Stimulated activated CD4-positive, alpha-beta T cell treated with anti-CD3 and anti-CD28 coated beads, Interleukin-2, amount 100 ng/mL, for 48 hours (primary cell): ENCODE results near the gene UBXN2A.
"Not testable (repeated sequence)": the region's sequence is repeated elsewhere in the genome, so short reads cannot be mapped to it uniquely, and the experiment has no call there.

ENCODE experiments used
- DNase-seq, 2 donors: peaks; one replicate each; pipeline ENCODE4 v3.0.0-alpha.2; 2020

Gene UBXN2A

GRCh38 chr2:23943666-23944065 is 3.4 kb downstream of the UBXN2A start:
- no peak for DNase-seq

DNA sequence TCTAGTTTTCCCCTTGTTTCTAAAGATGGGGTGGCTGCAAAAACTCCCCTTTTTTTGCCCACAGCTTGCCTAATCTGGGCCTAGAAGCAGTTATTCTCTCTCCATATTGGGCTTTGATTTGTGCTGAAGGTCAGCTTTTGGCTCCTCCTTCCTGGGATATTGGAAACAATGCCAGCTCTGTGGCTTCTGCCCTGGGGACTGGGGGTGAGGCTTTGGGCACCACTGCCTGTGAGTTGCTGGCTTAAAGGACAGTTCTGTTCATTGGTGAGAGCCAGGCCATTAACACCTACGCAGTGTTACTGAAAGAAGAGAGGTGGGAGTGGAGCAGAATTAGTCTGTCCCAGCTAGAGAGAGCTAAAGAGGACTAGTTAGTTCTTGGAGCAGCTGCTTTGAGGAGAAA is 4.3 kb downstream of the UBXN2A start:
- DNase-seq: no peak

GRCh38 chr2:23944976-23945375 is 4.7 kb downstream of the UBXN2A start:
- no peak for DNase-seq

- no peak for DNase-seq
Measured at GRCh38 chr2:23947350-23947749, 7.1 kb downstream of the UBXN2A start.

- DNase-seq: not testable (repeated sequence)
Measured at GRCh38 chr2:23952558-23952957, 12.3 kb downstream of the UBXN2A start.

DNA sequence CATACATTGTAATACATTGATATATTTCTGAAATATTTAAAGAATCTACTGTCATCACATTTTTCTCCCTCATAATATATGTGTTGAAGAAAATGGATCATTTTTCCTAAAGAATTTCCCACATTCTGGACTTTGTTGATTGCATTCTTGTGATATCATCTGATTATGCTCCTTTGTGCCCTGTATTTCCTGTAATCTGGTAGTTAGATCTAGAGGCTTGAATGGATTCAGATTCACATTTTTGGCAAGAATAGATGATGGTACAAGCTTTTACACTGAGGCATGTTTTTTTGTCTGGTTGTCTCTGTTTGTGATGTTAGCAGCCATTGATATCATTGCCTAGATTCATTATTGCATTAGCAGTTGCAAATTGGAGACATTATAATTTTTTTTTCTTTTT is 13.4 kb downstream of the UBXN2A start:
- no peak for DNase-seq

DNA sequence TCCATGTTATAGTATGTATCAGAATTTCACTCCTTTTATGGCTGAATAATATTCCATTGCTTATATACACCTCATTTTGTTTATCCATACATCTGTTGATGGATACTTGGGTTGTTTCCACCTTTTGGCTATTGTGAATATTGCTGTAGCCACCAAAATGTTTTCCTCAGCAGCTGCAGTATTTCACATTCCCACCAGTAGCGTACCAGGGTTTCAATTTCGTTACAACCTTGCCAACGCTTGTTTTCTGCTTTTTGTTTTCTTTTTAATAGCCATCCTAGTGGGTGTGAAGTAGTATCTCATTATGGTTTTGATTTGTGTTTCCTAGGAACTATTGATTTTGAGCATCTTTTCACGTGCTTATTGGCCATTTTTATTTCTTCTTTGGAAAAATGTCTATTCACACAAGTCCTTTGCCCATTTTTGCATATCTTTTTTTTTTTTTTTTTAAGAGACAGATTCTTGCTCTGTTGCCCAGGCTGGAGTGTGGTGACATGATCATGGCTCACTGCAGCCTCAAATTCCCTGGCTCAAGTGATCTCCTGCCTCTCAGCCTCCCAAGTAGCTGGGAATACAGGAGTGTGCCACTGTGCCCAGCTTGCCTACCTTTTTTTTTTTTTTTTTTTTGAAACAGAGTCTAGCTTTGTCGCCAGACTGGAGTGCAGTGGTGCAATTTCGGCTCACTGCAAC is 14.2 kb downstream of the UBXN2A start:
- no peak for DNase-seq

GRCh38 chr2:23967846-23968245 is 27.6 kb downstream of the UBXN2A start:
- DNase-seq: no peak

- no peak for DNase-seq
Measured at GRCh38 chr2:23976883-23977282, 36.6 kb downstream of the UBXN2A start.

DNA sequence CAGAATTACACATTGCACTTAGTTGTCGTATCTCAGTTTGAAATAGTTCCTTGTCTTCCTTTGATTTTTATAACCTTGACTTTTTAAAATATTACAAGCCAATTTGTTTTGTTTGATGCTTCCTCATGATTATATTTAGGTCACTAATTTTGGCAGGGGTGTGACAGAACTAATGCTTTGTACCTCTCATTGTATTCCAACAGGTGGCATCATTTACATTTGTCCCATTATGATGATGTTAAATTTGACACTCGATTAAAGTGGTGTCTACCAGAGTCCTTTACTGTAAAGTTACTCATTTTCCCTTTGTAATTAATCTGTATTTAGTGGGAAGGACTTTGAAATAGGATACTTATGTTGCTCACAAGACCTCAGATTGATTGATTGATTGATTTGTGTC is 48.1 kb downstream of the UBXN2A start:
- no peak for DNase-seq

GRCh38 chr2:23992931-23993330 is 52.7 kb downstream of the UBXN2A start:
- DNase-seq: no peak

GRCh38 chr2:23993736-23994269 is 53.5 kb downstream of the UBXN2A start:
- DNase-seq: no peak

DNA sequence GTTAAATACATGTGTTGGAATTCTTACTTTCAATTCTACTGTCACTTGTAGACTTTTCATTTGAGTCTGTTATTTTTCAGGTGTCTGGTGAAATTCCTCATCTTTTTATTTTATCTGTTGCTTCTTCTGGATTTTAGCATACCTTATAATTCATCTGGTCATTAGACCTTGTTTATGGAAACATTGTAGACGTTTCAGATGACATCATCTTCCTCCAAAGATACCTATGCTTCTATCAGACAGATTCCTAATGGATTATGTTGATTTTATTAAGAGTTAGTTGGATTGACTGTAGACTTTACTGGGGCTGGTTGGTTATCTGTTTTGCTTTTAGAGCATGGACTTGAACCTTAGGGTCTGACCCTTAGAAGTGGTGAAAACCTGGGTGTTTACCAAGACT is 54.3 kb downstream of the UBXN2A start:
- no peak for DNase-seq

DNA sequence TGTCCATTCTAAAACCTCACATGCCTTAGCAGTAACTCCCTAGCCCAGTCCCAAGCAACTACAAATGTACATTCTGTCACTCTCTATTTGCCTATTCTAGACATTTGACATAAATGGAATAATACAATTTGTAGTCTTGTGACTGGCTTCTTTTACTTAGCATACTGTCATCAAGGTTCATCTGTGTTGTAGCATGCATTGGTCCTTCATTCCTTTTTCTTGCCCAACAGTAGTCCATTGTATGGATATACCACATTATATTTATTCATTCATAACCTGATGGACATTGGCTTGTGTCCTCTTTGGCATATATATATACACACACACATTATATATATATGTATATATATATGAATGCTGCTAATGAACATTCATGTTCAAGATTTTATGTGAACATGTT is 67.4 kb downstream of the UBXN2A start:
- DNase-seq: no peak

- no peak for DNase-seq
Measured at GRCh38 chr2:24008672-24009366, 68.6 kb downstream of the UBXN2A start.

GRCh38 chr2:24009367-24009679 is 69.1 kb downstream of the UBXN2A start:
- no peak for DNase-seq

DNA sequence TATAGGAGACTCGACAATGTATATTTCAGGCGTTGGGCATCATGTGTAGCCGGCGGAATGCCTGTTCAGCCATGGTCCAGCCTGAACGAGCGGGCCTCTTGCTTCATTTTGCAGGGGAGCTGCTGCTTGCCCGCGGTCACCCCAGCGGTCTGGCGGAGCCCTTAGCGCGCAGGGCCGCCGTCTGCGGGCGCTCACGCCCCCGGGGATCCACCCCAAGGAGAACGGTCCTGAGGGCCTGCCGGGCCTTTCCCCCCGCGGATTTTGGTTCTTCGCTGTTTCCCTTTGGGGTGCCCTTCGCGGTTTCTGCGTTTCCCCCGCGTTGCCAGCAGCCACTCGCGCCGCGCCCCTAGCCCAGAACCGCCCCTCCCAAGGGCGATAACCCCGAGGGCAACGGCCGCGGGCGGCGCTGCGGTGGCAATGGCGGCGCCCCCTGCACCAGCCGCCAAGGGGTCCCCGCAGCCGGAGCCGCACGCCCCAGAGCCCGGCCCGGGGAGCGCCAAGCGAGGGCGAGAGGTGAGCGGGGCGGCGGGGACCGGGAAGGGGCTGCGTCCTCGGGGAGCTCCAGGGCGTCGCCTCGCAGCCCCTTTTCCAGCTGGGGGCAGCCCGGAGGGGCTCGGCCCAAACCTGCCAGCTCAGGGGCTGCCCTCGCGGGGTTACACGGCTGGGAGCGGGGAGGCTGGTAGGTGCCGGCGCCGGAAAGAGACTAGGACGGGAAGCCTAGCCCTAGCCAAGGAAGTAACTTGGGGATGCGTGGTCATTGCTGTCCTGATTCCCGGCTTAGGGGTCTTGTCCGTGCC is 69.6 kb downstream of the UBXN2A start, which contains the start of gene MFSD2B:
TSS of gene MFSD2B (plus strand) at position 406 of the 797 bp plus-strand sequence. CDS start at position 418, 12 bp downstream.
- no peak for DNase-seq

DNA sequence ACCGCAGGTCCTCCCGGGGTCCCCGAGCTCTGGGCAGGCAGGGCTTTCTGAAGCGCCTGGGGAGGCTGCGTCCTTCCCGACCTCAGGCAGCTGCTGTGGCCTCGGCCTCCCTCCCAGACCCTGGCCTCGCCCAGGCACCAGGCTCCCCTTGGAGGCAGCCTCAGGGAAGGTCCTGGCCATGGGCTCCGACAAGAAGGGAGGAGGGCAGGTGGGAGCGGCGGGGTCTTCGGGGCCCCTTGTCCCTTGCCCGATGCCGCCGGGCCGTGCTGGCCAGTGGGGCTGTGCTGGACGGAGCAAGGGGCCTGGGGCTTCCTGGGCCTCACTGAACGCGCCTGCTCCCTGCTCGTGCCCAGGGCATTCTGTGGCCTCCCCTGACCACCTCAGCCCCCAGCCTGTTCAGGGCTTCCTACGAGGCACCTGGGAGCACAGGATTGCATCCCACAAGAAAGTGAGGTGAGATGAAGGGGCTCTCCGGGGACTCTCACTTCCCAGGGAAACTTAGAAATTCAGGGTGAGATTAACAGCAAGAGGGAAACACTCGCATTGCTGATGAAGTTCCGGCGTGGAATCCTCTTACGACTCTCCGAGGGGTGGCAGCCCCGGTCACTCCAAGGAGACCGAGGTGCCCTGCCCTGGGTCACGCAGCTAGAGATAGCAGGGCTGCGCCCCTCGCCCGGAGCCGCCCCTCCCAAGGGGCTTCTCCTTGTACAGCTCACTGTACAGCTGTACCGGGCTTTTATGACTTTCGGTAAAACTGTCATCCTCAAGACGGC is 70.4 kb downstream of the UBXN2A start:
- DNase-seq: no peak

GRCh38 chr2:24011250-24012104 is 71.2 kb downstream of the UBXN2A start:
- no peak for DNase-seq

- DNase-seq: no peak
Measured at GRCh38 chr2:24012521-24013188, 72.4 kb downstream of the UBXN2A start.

- not testable (repeated sequence) for DNase-seq
Measured at GRCh38 chr2:24014902-24015301, 74.6 kb downstream of the UBXN2A start.
